HL-60 (cell line): ENCODE data around the gene FARSB.

ENCODE experiments used
- CTCF ChIP-seq: IDR thresholded peaks from one replicate; pipeline ENCODE4 v1.5.1; 2011; ENCODE audit warnings: low read length, control low read depth, inconsistent platforms; ENCODE audit not compliant: insufficient read depth
- POLR2AphosphoS5 ChIP-seq: IDR thresholded peaks from 2 replicates; pipeline ENCODE4 v1.6.1; 2012; ENCODE audit warnings: low read depth
- REST ChIP-seq: IDR thresholded peaks from 2 replicates; pipeline ENCODE4 v1.6.1; 2012; ENCODE audit warnings: low read depth; ENCODE audit not compliant: insufficient replicate concordance
- SPI1 ChIP-seq: IDR thresholded peaks from 2 replicates; pipeline ENCODE4 v1.6.1; 2012; ENCODE audit warnings: low read depth, mild to moderate bottlenecking, borderline replicate concordance

- TF ChIP-seq CTCF (no peak), REST (no peak), POLR2AphosphoS5 (no peak), SPI1 (no peak)
These were observed 45.1 kb downstream of the FARSB start for GRCh38 chr2:222610746-222611145.
